Stimulated activated naive CD4-positive, alpha-beta T cell treated with Interleukin-2 at 50 U/mL for 16 hours (primary cell): ENCODE measurements around the gene MYO5B.

ENCODE experiments used
- DNase-seq: peaks from one replicate; lab custom pipeline; 2025; lab: John Stamatoyannopoulos, UW

Gene MYO5B

DNA sequence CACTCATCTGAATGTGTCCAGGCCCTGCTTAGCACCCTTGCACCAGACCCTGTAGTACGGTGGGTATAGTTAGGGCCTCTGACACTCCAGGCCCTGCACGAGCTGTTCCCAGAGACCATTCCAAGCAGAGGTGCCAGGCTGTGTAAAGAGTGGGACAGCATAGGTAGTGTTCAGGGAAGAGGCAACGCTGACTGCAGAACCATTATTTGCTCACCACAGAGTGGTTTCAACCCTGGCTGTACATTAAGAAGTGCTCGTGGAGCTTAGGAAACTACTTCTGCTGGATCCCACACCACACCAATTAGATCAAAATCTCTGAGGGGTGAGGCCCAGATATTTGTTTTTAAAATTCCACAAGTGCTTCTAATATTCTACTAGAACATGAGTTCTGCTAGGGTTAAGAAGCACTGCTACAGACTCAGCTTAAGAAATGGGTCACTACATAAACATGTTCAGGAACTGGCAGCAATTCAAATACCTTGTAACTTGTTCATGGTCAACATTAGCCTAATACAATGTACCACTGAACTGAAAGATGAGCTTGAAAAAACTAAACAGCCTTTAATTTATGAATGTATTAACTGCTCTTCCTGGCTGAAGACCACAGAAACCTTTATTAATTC is 183.0 kb downstream of the MYO5B start:
- no peak for DNase-seq

GRCh38 chr18:50009773-50010335 is 185.1 kb downstream of the MYO5B start:
- DNase-seq: peak; percentile 6

- no peak for DNase-seq
These were observed 186.6 kb downstream of the MYO5B start for GRCh38 chr18:50008306-50008705.

DNA sequence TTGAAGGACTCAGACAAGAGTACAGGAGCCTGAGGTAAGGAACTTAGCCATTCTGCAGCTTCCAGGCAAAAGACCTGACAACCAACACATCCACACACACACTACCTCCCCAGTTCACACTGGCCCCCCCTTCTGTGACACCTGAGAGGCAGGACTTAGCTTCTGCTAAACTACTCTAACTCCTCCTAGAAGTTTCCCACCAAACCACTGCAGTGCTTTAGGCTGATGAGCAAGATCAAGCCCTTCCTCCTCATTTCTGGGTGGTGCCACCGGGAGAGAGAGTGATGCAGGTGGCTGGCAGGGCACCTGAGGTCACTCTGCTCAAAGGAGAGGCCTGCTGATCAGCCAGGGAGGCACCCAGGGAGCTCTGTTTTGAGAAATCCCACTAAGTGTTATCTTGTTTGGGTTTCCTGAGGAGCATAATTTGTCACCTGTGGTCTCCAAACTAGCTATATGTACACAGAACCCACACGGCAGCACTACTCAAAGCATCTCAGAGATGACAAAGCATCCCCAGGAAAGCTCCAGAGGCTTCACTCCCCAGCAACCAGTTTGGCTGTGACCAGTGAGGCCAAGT is 188.4 kb downstream of the MYO5B start:
- no peak for DNase-seq

GRCh38 chr18:50004013-50004412 is 190.9 kb downstream of the MYO5B start:
- no peak for DNase-seq

DNA sequence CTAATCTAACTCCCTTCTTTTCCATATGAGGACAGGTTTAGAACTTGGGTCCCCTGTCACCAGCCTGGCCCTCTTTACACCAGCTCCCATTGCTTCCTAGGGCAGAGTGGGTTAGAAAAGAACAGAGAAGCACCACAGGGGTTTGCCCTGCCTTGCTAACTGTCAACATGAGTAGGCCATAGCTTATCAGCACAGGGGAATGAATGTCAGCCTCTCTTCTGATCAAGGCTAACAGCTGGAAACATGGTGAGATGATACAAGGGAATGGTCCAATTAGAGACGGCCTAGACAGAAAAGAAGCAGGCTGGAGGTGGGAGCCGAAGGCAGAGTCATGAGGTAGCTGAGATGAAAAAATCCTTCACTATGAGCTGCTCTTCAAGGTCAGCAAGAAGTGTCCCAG is 192.2 kb downstream of the MYO5B start:
- no peak for DNase-seq

DNA sequence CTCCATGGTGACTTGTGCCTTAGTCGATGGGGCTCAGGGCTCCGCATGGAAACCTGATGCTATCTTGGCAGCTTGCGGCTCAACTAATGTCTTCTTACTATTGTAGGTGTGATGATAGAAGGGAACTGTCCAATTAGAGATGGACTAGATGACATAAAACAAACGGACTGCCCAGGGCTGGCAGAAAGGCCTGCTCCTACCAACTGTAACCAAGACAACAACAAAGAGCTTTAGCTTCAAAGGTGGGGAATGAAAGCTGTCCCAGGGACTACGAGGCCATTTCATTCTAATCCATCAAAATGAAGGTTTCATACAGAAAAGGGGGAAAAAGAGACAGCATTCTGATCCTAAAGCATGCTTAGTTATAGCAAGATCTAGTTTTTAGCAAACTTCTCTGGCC is 194.7 kb downstream of the MYO5B start:
- no peak for DNase-seq

DNA sequence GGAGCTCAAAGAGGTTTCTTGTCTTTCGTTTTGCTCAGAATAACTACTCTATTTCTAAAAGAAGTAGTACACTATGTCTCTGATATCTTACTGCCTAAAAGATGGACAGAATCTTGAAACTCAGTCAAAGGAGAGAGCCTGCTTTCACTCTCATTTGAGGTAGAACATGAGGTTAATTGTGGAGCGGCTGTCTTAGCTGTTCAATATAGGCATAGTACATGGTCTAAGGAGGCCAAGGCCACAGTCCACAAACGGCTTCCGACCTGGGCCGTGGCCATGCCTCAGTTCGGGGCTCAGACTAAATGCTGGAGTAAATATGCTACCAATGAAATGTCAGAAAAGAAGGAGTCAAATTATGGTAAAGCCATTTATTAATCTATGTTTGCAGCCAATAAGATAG is 195.8 kb downstream of the MYO5B start:
- no peak for DNase-seq

DNA sequence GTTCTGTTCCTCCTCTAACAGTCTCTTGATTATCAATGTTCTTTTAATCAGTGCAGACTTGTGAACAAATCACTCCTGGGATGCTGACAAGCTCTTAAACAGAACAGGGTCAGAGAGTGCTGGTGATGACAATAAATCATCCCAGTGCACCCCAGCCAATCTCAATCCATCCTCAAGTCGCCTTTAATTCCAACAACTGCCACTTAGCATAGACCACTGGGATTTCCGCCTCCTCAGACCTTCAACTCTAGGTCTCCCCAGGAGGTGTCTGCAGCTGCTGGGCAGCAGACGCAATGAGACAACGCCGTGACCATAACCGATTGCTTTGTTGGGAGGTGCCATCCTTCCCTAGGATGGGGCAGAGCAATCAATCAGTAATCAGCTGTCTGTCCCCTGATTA is 197.4 kb downstream of the MYO5B start:
- DNase-seq: no peak

DNA sequence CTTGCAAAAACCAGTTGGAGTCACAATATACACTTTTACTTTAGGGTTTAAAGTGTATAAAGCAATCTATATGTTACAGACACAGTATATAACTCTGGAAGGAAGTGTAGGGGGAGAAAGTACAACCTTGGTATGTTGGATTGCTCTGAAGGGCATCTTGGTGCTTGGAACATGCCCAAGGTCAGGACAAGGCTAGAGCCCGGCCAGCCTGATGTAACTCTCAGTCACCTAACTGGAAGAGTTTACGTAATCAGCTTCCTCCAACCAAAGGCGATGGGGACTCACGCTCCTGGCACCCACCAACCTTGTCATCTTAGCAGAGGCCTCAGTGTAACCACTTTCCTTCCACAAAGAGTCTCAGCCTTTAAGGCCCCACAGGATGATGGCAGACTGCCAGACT is 200.5 kb downstream of the MYO5B start:
- no peak for DNase-seq

- no peak for DNase-seq
These were observed 201.6 kb downstream of the MYO5B start for GRCh38 chr18:49993299-49993698.

DNA sequence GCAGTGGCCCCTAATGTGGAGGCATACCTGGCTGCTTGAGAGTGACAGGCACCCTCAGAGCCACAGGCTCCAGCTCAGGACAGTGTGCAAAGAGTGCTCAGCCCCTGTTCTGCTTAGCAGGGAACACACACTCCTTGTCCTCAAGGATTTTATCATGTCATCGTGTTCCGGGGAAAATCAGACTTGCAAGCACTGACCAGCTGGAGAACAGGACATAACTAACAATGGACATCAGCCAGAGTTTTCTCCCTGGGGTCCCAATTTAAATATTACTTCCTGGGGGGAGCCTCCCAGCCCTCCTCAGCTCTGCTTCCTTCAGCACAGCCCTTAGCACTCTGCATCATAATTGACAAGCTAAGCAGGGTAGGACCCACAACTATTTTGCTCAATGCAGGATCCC is 206.2 kb downstream of the MYO5B start:
- no peak for DNase-seq

GRCh38 chr18:49988101-49988500 is 206.8 kb downstream of the MYO5B start:
- no peak for DNase-seq

- no peak for DNase-seq
These were observed 209.7 kb downstream of the MYO5B start for GRCh38 chr18:49985236-49985635.

- DNase-seq: no peak
These were observed 214.1 kb downstream of the MYO5B start for GRCh38 chr18:49980896-49981295.

DNA sequence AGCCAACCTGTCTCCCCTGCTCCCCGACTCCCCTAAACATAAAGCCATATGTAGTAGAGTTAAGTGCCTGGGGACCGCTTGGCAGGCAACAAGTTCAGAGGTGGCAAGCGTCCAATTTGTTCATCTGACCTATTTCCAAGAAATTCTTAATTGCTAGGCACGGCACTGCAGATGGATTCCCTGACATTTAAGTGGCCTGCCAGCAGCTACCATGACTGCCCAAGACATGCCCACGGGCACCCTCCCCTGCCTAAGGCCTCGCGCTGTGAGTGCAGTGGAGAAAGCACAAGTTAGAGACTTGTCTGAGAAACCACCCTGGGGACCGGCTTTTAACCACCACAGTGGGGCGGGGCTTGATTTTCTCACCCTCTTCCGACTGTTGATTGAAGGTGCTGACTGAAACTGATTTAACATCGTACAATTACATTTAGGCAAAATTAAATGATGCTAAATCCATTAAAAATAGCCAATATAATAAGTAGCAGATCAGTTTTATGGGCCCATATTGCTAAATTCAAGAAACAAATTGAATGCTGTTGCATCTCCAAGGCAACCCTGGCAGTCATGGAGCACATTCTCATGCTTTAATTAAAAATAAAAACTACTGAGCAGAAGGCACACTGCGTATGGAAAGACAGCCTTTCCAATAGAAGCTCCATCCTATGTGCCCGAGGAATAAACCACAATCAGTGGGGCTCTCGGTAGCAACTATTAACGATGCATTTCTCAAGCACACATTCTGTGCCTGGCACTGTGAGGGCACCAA is 218.0 kb downstream of the MYO5B start:
- DNase-seq: no peak

GRCh38 chr18:49976001-49976400 is 218.9 kb downstream of the MYO5B start:
- DNase-seq: no peak

DNA sequence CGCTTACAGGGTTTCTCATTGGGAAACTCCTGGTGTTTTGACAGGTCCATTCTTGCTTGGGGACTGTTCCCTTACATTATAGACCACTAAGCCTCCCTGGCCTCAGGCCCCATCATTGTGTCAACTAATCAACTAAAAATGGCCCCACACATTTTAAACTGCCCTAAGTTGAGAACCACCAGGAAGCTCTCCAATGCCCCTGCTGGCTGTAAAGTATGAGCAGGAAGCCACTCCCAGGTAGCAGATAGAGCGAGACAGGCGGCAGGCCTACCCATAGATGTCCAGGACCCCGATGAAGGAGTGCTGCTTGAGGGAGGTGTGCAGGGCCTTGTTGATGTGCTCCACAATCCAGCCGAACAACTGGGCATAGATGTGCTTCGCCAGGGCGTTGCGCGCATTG is 220.9 kb downstream of the MYO5B start:
- DNase-seq: no peak

GRCh38 chr18:49973592-49973991 is 221.4 kb downstream of the MYO5B start:
- no peak for DNase-seq

DNA sequence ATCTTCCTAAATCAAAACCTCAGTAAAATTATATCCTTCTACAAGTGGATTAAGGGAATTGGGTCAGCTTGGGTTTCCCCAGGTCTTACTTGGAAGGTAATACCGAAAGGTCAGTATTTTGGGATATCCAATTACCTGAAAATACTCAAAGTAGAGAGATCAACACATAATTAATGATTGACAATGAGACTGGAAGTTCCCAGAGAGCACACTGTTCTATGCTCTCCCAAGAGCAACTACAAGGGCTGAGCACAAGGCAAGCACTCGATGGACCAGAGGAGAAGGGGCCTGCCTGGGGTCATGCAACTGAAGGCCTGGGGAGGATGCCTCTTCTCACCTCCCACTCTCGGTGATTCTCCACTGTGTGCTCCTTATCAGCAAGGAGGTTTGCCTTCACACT is 222.4 kb downstream of the MYO5B start:
- DNase-seq: no peak

- DNase-seq: no peak
These were observed 223.5 kb downstream of the MYO5B start for GRCh38 chr18:49971462-49971861.

- DNase-seq: no peak
These were observed 224.6 kb downstream of the MYO5B start for GRCh38 chr18:49970319-49970718.

DNA sequence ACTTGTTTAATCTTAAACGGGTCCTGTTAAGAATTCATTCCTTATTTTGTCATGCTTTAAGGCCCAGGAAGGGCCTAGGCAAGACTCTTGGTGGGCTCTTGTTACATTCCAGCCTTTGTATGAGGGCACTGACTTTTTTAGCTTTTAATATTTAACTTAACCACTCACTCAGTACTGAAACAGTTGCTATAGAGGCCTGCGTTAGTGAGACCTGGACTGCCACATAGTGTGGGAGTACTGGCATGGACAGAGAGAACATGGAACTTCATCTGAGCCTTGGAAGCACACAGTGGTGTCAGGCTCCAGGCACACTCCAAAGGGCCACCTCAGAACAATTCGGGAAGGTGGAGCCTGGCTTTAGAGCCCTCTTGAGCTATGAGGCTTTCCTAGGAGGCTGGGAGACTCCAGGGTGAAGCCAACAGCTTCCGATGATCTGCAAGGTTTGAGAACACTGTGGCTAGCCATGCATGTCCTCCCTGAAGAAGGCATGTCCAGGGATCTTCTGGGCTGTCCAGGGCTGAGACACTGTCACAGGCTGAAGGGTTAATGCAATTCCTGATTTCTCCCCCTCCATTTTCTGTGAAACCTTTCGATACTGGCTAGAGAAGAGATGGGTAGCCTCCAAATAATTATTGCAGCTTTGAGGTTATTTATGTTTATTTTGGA is 226.2 kb downstream of the MYO5B start:
- DNase-seq: no peak
